Measurements from ENCODE around the gene EFCAB6. TPM values are rescaled to one million over a fixed set of nuclear protein-coding genes. Genes with fewer than 3 reads are reported as not detected.

EFCAB6 gene
- total and polyA plus RNA-seq, 11 donors = 0.53 to 2.3 (median 1.5) TPM

GRCh38 chr22:43541462-43542407, 270.4 kb downstream of the EFCAB6 start:
- WGBS, 4 donors = 63 to 74% (median 69%) methylated on average over 18 of the region's 18 CpGs
- Histone ChIP-seq H3K27ac (no peak overlapping the region), H3K9me3 (peaks cover 0 to 5% (median 0%) of the 10 kb centered on the region in 12 donors), H3K4me3 (no peak overlapping the region), H3K27me3 (no peaks in the 10 kb centered on the region), H3K4me1 (no peaks in the 10 kb centered on the region), H3K36me3 (no peaks in the 10 kb centered on the region)
- intact Hi-C loops (cut with DNase I) = no loop called here
- TF ChIP-seq CTCF (IDR thresholded peaks at IDR 0.05) (no peak), POLR2A (IDR thresholded peaks at IDR 0.05) (no peak)
- no peak for ATAC-seq
- DNase-seq = no peak

GRCh38 chr22:43541022-43541421, 271.1 kb downstream of the EFCAB6 start:
- ATAC-seq (no peak), DNase-seq (no peak)
- no peak overlapping the region for H3K4me3 ChIP-seq
- whole genome bisulfite sequencing, 4 donors = 77 to 86% (median 83%) methylated on average over 6 of the region's 6 CpGs
- H3K4me1 ChIP-seq = no peaks in the 10 kb centered on the region
- intact Hi-C loops (cut with DNase I) = no loop called here
- H3K27ac ChIP-seq = no peak overlapping the region
- H3K9me3 ChIP-seq = peaks cover 0 to 5% (median 0%) of the 10 kb centered on the region in 12 donors
- H3K36me3 ChIP-seq = no peaks in the 10 kb centered on the region
- no peaks in the 10 kb centered on the region for H3K27me3 ChIP-seq
- TF ChIP-seq POLR2A (IDR thresholded peaks at IDR 0.05) (no peak), CTCF (IDR thresholded peaks at IDR 0.05) (no peak)

GRCh38 chr22:43540529-43540923, 271.6 kb downstream of the EFCAB6 start:
- no peaks in the 10 kb centered on the region for H3K36me3 ChIP-seq
- intact Hi-C loops (cut with DNase I) = no loop called here
- H3K27me3 ChIP-seq = no peaks in the 10 kb centered on the region
- peaks cover 0 to 5% (median 0%) of the 10 kb centered on the region in 12 donors for H3K9me3 ChIP-seq
- ATAC-seq = no peak
- H3K27ac ChIP-seq = no peak overlapping the region
- 64 to 77% (median 75%) methylated on average over 4 of the region's 4 CpGs for WGBS, 4 donors
- DNase-seq = no peak
- TF ChIP-seq CTCF (IDR thresholded peaks at IDR 0.05) (no peak), POLR2A (IDR thresholded peaks at IDR 0.05) (no peak)
- H3K4me1 ChIP-seq = no peaks in the 10 kb centered on the region
- H3K4me3 ChIP-seq = no peak overlapping the region

- no peaks in the 10 kb centered on the region for H3K4me1 ChIP-seq
- no peak overlapping the region for H3K4me3 ChIP-seq
- no peak overlapping the region for H3K27ac ChIP-seq
- H3K9me3 ChIP-seq = peaks cover 0 to 5% (median 0%) of the 10 kb centered on the region in 12 donors
- H3K36me3 ChIP-seq = no peaks in the 10 kb centered on the region
- DNase-seq (no peak), ATAC-seq (no peak)
- WGBS, 4 donors = 83 to 88% (median 87%) methylated on average over 30 to 31 of the region's 31 CpGs
- no peaks in the 10 kb centered on the region for H3K27me3 ChIP-seq
- intact Hi-C loops (cut with DNase I) = no loop called here
- no peak for TF ChIP-seq POLR2A (IDR thresholded peaks at IDR 0.05)
- no peak for TF ChIP-seq CTCF (IDR thresholded peaks at IDR 0.05)
Measured at GRCh38 chr22:43539572-43540528, 272.3 kb downstream of the EFCAB6 start.

Measured in heart left ventricle (tissue), 16 donors.